Measurements from ENCODE around the gene HDAC4.

GRCh38 chr2:239189711-239190131 lies 211.1 kb downstream of the HDAC4 start:
- TF ChIP-seq GATA2 (IDR thresholded peaks at IDR 0.05; ENCODE audit: low read depth, low read length): no peak
- no peak for TF ChIP-seq GATA3 (IDR thresholded peaks at IDR 0.05; ENCODE audit: low read depth, low read length)

All from SH-SY5Y (cell line).